NCI-H774 (cell line): Measurements from ENCODE around the gene APCDD1.
"Not testable (repeated sequence)": the region's sequence is repeated elsewhere in the genome, so short reads cannot be mapped to it uniquely, and the experiment has no call there.

ENCODE experiments used
- DNase-seq: peaks from one replicate; lab custom pipeline; 2025; lab: John Stamatoyannopoulos, UW

The APCDD1 gene

GRCh38 chr18:10463096-10463495 is 8.7 kb downstream of the APCDD1 start:
- DNase-seq: no peak

- DNase-seq: no peak
Measured at GRCh38 chr18:10463741-10464140, 9.3 kb downstream of the APCDD1 start.

- not testable (repeated sequence) for DNase-seq
Measured at GRCh38 chr18:10464161-10464648, 9.8 kb downstream of the APCDD1 start.

- DNase-seq: no peak
Measured at GRCh38 chr18:10465174-10465939, 10.9 kb downstream of the APCDD1 start.

- DNase-seq: no peak
Measured at GRCh38 chr18:10470429-10470828, 16.0 kb downstream of the APCDD1 start.

GRCh38 chr18:10471574-10471973 is 17.1 kb downstream of the APCDD1 start:
- no peak for DNase-seq

- DNase-seq: no peak
Measured at GRCh38 chr18:10473132-10473531, 18.7 kb downstream of the APCDD1 start.

- DNase-seq: no peak
Measured at GRCh38 chr18:10474309-10474708, 19.9 kb downstream of the APCDD1 start.

- no peak for DNase-seq
Measured at GRCh38 chr18:10475276-10475653, 20.8 kb downstream of the APCDD1 start.

- DNase-seq: no peak
Measured at GRCh38 chr18:10475654-10476291, 21.3 kb downstream of the APCDD1 start.

GRCh38 chr18:10476338-10476791 is 21.9 kb downstream of the APCDD1 start:
- DNase-seq: no peak

- no peak for DNase-seq
Measured at GRCh38 chr18:10477121-10477862, 22.9 kb downstream of the APCDD1 start.

- DNase-seq: no peak
Measured at GRCh38 chr18:10477863-10478260, 23.4 kb downstream of the APCDD1 start.

- no peak for DNase-seq
Measured at GRCh38 chr18:10481831-10482230, 27.4 kb downstream of the APCDD1 start.

- no peak for DNase-seq
Measured at GRCh38 chr18:10482363-10482984, 28.0 kb downstream of the APCDD1 start.

- no peak for DNase-seq
Measured at GRCh38 chr18:10482985-10483949, 28.8 kb downstream of the APCDD1 start.

GRCh38 chr18:10485475-10485874 is 31.0 kb downstream of the APCDD1 start:
- DNase-seq: no peak

- no peak for DNase-seq
Measured at GRCh38 chr18:10486362-10486761, 31.9 kb downstream of the APCDD1 start.

- DNase-seq: no peak
Measured at GRCh38 chr18:10487154-10487553, 32.7 kb downstream of the APCDD1 start.

- no peak for DNase-seq
Measured at GRCh38 chr18:10488017-10488416, 33.6 kb downstream of the APCDD1 start.
